Stimulated activated CD4-positive, alpha-beta T cell treated with anti-CD3 and anti-CD28 coated beads, Interleukin-4, amount 100 ng/mL, for 24 hours (primary cell): ENCODE results near the gene FBXL19.
"Not testable (repeated sequence)": the region's sequence is repeated elsewhere in the genome, so short reads cannot be mapped to it uniquely, and the experiment has no call there.

Source experiments
- DNase-seq: peaks from one replicate; pipeline ENCODE4 v3.0.0-alpha.2; 2020

FBXL19 gene, protein sequence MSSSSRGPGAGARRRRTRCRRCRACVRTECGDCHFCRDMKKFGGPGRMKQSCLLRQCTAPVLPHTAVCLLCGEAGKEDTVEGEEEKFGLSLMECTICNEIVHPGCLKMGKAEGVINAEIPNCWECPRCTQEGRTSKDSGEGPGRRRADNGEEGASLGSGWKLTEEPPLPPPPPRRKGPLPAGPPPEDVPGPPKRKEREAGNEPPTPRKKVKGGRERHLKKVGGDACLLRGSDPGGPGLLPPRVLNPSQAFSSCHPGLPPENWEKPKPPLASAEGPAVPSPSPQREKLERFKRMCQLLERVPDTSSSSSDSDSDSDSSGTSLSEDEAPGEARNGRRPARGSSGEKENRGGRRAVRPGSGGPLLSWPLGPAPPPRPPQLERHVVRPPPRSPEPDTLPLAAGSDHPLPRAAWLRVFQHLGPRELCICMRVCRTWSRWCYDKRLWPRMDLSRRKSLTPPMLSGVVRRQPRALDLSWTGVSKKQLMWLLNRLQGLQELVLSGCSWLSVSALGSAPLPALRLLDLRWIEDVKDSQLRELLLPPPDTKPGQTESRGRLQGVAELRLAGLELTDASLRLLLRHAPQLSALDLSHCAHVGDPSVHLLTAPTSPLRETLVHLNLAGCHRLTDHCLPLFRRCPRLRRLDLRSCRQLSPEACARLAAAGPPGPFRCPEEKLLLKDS

DNA sequence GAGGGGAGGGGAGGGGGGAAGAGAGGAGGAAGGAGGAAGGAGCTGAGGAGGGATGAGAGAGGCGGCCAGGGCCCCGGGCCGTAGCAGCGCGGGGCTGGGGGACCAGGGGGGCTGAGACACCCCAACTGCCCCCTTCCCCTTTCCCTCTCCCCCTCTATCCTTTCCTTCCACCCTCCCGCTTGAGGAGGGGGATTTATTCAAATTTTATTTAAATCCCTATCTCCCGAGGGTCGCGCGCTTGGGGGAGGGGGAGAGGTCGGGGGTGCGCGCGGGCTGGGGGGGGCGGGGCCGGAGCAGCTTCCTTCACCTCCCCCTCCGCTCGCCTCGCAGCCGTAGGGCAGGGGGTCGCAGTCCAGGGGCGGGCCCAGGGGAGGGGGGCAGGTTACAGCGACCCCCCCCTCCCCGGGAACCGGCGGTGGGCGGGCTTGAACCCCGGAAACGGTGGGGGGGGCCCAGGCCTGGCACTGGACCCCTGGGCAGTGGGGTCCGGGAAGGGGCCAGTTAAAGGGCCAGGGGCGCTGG is at the start of gene FBXL19:
Gene FBXL19 (plus strand): TSS at position 19 of the 522 bp plus-strand sequence. CDS start 2,183 bp downstream, outside the sequence.
- no peak for DNase-seq

DNA sequence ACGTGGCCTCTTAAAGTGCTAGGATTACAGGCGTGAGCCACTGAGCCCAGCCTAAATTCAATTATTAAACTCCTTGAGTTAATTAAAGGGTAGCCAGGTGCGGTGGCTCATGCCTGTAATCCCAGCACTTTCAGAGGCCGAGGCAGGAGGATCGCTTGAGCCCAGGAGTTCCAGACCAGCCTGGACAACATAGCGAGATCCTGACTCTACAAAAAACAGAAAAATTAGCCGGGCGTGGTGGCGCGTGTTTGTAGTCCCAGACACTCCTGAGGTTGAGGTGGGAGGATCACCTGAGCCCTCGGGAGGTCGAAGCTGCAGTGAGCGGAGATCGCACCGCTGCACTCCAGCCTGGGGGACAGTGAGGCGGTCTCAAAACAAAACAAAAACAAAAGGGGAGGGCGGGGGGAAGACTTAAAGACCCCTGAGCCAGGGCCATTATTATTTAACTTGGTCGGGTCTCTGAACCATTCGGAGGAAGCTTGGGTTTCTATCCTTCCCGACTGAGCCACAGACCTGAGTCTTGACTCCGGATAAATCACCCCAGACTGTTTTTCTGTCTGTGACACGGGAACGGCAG is 49.0 kb upstream of the FBXL19 start:
- no peak for DNase-seq

DNA sequence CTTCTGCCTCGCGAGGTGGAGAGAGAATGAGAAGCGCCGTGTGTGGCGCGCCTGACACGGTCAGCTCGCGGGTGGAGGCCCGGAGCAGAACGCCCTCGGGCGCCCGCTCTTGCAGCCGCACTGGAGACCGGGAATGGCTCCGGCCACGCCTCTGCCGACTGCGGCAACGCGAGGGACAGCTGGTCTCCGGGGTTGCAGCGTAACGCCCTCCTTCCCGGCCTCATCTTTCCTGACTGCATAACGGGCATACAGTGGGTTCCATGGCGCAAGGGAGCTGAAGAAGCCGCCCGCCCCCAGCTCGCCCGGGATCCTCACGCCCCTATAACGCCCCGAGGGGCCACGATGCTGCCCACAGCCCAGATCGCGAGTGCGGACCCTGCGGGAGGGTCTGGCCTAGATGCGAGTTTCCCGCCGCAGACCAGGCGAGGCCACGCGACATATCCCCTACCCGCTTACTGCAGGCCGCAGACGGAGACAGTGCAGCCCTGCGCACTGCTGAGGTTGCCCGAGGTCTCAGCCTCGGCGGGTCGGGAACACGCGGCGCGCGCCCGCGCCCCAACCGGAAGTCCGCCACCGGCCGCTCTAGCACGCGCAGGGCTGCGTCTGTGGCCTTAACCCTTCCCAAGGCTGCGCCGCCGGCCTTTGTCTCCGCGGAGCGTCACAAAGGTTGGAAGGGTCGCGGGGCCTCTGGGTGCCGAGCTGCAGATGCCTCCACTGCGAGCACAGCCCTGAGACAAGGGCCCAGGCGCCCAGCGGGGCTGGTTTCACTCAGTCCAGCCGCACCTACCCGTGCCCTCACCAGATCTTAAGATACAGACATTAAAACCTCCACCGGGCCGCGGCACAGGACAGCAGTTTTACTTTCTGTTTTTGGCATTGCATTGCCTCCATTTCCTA is 48.3 kb upstream of the FBXL19 start:
- DNase-seq = peak; percentile 89

DNA sequence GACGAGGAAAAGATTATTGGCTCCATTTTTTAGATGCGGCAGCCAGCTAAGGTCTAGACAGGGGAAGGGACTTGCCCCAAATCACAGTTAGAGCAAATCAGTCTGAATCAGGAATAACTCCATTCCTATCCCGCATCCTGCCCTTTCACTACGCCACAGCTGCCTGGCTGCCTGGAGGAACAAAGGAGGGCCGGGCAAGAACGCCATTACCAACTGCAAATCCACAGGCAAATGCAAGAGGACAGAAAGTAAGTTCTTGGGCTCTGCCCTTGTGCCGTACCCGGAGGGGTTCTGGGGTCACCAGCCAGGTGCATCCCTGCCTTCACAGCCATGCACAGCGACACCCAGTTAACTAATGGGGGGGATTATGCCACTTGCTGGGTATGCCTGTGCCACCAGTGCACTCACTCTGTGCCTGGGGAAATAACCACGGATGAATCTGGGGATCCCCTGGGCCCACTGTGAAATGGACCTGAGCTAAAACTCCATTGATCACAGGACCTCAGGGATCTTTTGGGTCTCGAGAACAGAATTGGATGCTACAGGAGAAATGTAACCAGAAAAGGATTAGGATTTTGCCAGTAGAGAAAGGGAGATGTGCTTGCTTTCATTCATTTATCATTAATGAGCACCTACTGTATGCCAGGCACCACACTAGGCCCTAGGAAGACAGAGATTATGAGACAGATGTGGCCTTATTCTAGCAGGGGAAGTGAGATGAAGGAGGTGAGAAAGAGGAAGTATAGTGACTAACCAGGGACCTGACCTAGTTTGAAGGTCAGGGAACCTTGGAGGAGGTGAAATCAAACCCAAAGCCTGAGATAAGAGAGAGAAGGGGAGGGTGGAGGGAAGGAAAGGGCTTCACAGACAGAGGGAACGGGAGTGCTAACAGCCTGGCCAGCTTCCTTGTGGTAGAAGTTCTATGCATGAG is 47.2 kb upstream of the FBXL19 start:
- DNase-seq = peak; percentile 29

DNA sequence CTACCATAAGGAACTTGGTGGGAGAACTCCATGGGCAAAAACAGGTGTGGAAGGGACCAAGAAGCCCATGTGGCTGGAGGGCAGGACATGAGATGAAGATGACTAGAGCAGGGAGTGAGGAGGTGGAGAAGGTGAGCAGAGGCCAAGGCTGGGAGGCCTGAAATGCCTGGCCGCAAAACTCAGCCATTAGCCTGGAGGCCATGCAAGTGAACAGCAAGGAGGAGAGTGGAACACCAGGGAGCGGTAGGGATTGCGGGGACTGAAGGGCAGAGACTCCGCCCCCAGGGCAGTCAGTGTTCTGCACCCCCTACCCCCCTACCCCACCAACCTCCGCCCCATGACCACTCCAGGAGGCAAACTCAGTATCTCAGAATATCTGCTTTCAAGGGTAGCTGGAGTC is 46.5 kb upstream of the FBXL19 start:
- DNase-seq = no peak

DNA sequence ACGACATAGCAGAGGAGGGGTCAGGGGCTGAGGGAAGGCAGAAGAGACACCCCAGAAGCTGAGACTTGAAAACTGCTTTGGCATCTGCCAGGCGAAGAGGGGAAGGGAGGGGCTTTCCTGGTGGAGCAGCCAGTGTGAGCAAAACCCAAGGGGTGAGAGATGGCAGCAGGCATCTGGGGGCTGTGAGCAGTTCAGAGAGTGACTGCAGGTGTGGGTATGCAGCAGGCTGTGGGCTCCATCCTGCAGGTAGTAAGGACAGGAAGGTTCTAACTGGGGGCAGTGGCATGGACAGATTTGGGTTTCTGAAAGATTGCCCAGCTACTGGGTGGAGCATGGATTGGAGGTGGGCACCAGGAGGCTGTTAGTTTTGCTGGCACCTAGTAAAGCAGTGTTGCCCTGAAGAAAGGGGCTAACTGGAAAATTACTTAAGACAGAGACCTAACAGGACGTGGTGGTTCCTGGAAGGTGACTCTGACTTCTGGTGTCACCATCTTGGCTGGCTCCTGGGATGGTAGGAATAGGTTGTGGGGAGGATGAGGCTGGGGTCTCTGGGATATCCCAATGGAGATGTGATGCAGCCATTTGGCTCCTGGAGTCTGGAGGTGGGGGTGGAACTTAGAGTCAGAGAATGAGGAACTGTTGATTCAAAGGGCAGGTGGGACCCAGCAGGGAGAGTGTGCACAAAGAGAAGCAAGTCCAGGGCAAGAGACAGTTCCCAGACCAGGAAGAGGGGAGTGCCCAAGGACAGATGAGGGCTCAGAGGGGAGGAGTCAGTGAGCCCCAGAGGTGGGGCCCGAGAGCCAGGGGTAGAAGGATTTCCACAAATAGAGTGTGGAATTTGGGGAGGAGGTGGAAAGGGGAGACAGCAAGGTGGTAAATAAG is 40.7 kb upstream of the FBXL19 start:
- no peak for DNase-seq

DNA sequence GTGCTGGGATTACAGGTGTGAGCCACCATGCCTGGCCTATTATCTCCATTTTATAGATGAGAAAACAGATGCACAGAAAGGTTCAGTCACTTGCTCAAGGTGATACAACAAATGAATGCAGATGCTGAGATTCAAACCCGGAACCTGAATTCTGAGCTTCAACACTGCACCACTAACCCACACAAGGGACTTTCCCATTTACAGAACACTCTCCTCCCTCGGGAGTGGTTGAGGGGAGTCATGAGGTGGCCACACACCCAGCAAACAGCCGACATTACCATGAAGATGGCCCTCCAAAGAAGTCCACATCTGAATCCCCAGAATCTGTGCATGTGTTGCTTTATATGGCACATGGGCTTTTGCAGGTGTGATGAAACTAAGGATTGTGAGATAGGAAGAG is 38.6 kb upstream of the FBXL19 start:
- no peak for DNase-seq

DNA sequence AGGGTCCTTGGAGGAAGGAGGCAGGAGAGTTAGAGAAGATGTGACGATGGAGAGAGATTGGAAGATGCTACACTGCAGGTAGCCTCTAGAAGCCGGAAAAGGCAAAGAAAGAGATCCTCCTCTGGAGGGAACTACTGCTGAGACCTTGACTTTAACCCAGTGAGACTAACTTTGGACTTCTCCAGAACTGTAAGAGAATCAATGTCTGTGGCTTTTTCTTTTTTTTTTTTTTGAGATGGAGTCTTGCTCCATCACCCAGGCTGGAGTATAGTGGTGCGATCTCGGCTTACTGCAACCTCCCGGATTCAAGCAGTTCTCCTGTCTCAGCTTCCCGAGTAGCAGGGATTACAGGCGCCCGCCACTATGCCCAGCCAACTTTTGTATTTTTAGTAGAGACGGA is 38.2 kb upstream of the FBXL19 start:
- no peak for DNase-seq

DNA sequence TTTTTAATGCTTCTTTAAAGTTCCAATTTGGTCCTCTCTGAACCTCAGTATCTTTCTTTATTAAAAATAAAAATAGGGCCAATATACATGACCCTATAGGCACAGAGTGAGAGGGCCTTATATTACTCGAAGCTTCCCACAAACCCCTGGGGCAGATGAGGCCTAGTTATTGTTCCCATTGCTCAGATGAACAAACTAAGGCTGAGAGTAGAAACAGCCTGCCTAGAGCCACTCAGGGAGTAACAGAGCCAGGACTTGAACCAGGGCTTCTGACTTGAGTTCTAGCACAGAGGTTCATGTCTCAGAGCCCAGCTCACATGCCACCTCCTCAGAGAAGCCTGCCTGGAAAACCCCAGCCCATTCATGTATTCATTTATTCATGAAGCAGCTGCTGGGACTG is 37.2 kb upstream of the FBXL19 start:
- DNase-seq = no peak

DNA sequence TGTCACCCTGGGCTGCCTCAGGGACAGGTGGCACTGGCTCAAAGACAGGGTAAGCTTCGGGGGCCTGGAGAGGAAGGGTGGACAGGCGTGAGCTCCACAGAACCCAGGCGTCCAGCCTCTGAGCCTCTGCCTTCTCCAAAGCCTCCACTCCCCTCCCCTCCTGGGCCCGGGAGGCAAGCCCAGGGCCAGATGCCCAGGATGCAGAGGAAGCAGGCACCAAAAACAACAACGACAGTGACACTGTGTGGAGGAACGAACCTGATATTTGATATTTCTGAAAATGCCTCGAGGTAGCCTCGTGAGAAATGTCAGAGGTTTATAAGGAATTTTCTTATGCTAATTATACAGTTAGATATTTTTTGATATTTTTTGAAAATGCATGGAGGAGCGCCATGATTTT is 35.4 kb upstream of the FBXL19 start:
- DNase-seq = no peak

DNA sequence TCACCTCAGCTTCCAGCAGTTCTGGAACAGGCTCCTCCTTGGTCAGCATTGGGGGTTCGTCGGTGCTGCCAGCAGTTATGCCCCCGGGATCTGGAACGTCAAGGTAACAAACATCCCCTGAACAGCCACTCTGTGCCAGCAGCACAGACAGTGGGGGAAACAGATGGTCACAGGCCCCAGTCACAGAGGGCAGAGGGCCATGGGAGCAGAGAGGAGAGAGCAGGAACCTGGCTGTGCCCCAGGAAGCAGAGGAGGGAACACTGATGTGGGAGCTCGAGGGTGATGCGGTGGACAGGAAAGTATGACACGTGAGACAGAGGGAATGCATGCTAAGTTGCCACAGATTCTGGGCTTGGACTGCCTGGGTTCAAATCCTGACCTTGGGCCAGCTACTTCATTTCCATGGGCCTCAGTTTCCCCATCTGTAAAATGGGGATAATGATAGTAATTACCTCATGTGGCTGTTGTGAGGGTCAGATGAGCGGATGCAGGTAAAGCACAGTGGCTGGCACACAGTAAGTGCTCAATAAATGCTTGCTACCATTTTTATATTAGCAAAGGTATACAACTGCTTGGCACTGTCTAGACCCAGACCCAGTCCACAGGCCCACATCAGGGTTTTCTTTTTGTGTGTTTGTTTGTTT is 34.4 kb upstream of the FBXL19 start:
- DNase-seq = no peak

DNA sequence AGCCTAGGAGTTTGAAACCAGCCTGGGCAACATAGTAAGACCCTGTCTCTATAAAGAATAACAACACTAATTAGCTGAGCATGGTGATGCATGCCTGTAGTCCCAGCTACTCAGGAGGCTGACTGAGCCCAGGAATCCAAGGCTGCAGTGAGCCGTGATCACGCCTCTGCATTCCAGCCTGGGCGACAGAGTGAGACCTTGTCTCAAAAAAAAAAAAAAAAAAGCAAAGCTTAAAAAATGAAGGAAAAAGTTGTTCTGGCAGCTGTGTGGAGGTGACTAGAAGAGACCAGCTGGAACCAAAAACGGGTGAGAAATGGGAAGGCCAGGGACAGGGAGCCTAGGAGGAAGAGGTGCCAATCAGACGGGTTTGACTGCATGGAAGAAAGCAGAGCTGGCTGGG is 33.7 kb upstream of the FBXL19 start:
- DNase-seq = no peak

DNA sequence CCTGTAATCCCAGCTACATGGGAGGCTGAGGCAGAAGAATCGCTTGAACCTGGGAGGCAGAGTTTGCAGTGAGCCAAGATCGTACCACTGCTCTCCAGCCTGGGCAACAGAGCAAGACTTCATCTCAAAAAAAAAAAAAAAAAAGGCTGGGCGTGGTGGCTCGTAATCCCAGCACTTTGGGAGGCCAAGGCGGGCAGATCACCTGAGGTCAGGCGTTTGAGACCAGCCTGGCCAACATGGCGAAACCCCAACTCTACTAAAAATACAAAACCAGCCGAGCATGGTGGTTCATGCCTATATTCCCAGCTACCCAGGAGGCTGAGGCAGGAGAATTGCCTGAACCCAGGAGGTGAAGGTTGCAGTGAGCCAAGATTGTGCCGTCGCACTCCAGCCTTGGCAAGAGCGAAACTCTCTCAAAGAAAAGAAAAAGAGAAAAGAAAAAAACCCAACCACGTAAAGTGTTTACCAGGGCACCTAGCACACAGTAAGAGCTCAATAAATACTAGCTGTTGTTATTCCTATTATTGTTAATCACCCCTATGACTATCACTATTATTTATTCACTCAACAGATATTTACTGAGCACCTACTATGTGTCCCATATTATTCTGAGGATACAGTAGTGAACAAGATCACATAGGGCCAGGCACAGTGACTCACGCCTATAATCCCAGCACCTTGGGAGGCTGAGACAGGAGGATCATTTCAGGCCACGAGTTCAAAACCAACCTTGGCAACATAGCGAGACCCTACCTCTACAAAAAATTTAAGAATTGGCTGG is 32.1 kb upstream of the FBXL19 start:
- not testable (repeated sequence) for DNase-seq

DNA sequence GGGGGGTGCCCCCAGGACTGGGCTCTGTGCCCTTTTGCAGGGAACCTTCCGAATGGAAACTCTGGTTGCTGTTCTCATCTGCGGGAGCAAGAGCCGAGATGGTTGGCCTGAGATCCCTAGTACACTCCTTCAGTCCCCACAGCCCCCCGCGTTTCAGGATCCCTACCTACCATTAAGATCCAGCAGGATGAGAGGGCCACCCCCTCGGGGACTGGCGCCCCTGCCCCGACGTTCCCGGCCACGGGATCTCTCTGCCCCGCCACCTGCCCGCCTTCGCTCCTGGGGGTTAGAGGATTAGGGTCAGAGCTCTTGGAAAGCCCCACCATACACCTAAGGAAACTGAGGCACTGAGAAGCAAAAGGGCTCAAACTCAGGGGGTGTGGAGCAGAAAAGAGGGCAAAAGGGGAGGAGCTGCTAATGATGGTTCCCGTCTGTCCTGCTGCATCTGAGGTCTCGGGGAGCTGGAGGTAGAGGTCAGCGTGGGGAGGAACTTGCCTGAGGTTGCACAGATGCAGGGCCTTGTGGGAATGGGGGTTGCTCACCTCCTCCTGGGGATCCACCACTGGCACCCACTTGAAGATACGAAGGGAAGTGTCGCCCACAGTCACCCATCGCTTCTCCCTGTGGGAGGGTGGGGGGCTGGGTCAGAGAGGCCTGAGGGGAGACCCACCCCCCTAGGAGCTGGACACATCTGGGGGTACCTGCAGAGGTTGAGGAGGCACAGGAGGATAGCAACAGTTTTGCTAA is 30.5 kb upstream of the FBXL19 start:
- DNase-seq = no peak

DNA sequence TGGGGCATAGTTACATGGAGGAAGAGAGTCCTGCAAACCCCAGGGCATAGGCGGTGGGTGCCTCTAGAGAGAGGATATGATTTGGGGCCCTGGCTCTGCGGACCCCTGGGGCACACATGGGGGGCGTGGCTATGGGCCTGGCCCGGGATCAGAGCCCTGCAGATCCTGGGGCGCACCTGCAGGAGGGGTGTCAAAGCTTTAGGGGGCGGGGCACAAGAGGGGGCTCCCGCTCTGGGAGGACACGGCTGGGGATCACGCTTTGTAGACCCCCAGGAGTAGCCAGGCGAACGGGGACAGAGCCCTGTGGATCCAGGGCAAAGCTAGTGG is 30.0 kb upstream of the FBXL19 start:
- DNase-seq = no peak

DNA sequence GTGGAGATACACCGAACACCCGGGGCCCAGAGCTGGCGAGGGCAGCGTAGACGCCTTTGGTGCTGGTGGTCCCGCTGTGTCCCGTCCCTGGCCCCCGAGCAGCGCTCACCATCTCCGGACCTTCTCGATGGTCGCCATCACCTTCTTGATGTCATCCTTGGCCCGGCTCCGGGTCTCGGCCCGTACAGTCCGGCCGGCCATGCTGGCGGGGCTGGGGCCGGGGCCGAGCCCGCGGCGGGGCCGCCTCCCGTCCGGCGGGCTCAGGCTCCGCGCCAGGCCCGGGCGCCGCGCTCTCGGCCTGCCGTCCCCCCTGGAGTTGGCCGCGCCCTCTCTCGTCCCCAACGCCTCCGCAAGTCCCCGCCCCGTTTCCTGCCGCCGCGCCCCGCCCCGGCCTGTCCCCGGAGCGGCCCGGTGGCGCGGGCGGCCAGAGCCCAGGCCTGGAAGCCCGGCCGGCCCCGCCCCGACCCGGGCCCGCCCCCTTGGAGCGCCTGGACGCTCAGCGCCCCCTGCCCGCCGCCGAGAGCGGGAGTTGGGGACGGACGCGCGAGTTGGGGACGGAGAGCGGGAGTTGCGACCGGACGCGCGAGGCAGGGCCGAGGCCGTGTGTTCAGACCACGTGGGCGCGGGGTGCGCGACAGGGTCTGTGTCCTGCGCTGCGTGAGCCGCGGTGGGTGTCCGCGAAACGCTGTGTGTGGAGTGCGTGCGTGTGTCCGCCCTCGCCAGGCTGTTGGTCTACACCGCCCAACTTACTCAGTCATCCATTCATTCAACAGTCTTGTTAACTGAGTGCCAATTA is 29.4 kb upstream of the FBXL19 start, which contains the start of gene BCL7C:
Gene BCL7C (minus strand): TSS at position 334 of the 796 bp plus-strand sequence. CDS start 133 bp downstream, at position 201.
- DNase-seq = peak; percentile 83

DNA sequence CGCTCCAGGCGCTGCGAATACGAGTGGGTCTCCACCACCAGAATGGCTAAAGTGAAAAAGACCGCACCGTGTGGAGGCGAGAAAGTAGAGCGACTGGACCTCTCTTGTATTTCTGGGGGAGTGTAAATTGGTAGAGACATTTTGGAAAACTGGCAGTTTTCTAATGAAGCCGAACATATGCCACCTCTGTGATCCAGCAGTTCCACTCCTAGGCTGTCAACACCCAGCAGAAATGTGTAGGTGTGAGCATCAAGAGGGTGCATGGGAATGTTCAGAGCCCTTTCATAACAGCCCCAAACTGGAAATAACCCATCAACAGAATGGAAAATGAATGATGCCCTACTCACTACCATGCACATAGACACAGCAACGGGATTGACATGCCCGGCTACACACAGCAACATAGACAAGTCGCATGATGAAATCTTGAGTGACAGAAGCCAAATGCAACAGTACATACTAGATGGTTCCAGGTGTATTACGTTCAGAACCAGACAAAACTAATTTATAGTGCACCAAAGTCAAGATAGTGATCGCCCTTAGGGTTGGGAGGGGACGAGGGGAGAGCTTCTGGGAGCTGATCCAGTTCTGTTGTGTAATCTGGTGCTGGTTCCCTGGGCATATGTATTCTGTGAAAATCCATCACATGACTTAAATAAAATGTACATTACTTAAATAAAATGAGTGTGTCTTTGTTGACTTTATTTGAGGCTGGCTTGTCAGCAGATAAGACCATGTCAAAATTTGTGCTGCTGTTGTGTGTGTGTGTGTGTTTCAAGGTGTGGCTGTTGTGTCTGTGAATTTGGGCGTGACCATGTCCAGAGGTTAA is 28.6 kb upstream of the FBXL19 start:
- DNase-seq = no peak
